ENCODE measurements around the gene SETDB2. TPM values are rescaled to one million over a fixed set of nuclear protein-coding genes. Genes with fewer than 3 reads are reported as not detected.
A peak's percentile ranks its signal among the peaks of the same experiment; 100 is the strongest.

SETDB2 gene
- total RNA-seq, 1 donor = 11.0 TPM

GRCh38 chr13:49499889-49500660 is 56.0 kb downstream of the SETDB2 start:
- no peak for TF ChIP-seq CTCF (IDR thresholded peaks at IDR 0.05; ENCODE audit: insufficient read depth, low read length)
- H3K4me3 ChIP-seq (ENCODE audit: low read depth, low read length) = peak overlapping the region; percentile 25
- peak; percentile 79 for DNase-seq (ENCODE audit: low read depth)

- DNase-seq (ENCODE audit: low read depth) = peak; percentile 37
- no peak overlapping the region for H3K4me3 ChIP-seq (ENCODE audit: low read depth, low read length)
- TF ChIP-seq CTCF (IDR thresholded peaks at IDR 0.05; ENCODE audit: insufficient read depth, low read length) = no peak
Measured at GRCh38 chr13:49502954-49503353, 58.9 kb downstream of the SETDB2 start.

- TF ChIP-seq CTCF (IDR thresholded peaks at IDR 0.05; ENCODE audit: insufficient read depth, low read length) = no peak
- DNase-seq (ENCODE audit: low read depth) = no peak
- H3K4me3 ChIP-seq (ENCODE audit: low read depth, low read length) = no peak overlapping the region
Measured at GRCh38 chr13:49503951-49504350, 59.9 kb downstream of the SETDB2 start.

GRCh38 chr13:49512578-49512977 is 68.5 kb downstream of the SETDB2 start:
- H3K4me3 ChIP-seq (ENCODE audit: low read depth, low read length) = no peak overlapping the region
- no peak for DNase-seq (ENCODE audit: low read depth)
- no peak for TF ChIP-seq CTCF (IDR thresholded peaks at IDR 0.05; ENCODE audit: insufficient read depth, low read length)

- H3K4me3 ChIP-seq (ENCODE audit: low read depth, low read length) = no peak overlapping the region
- no peak for DNase-seq (ENCODE audit: low read depth)
- TF ChIP-seq CTCF (IDR thresholded peaks at IDR 0.05; ENCODE audit: insufficient read depth, low read length) = no peak
Measured at GRCh38 chr13:49516467-49516866, 72.4 kb downstream of the SETDB2 start.

GRCh38 chr13:49517461-49517860 is 73.4 kb downstream of the SETDB2 start:
- no peak for DNase-seq (ENCODE audit: low read depth)

More at GRCh38 chr13:49517461-49517860, 73.4 kb downstream of the SETDB2 start:
- TF ChIP-seq CTCF (IDR thresholded peaks at IDR 0.05; ENCODE audit: insufficient read depth, low read length) = peak; percentile 20
- H3K4me3 ChIP-seq (ENCODE audit: low read depth, low read length) = no peak overlapping the region

Data from fibroblast of the aortic adventitia (primary cell).